Large intestine (tissue), 3 donors: ENCODE data around the gene PRRX2. TPM values are rescaled to one million over a fixed set of nuclear protein-coding genes. Genes with fewer than 3 reads are reported as not detected.

ENCODE experiments used
- DNase-seq, 2 donors: peaks; one replicate each; pipeline versions ENCODE4 v3.0.0 to v3.0.0-alpha.2; 2013
- H3K27ac ChIP-seq: one replicate; pipeline ENCODE4 v1.5.1; 2013; ENCODE audit warnings: low read length
- H3K27me3 ChIP-seq: 2 replicates; pipeline ENCODE4 v1.6.1; 2013; ENCODE audit warnings: low read length; ENCODE audit not compliant: control insufficient read depth, insufficient read depth
- H3K36me3 ChIP-seq: 2 replicates; pipeline ENCODE4 v1.6.1; 2013; ENCODE audit warnings: low read length; ENCODE audit not compliant: control insufficient read depth, insufficient read depth
- H3K4me1 ChIP-seq: one replicate; pipeline ENCODE4 v1.6.1; 2013; ENCODE audit warnings: low read length; ENCODE audit not compliant: control insufficient read depth, insufficient read depth
- H3K4me3 ChIP-seq: one replicate; pipeline ENCODE4 v1.5.1; 2013; ENCODE audit warnings: low read length
- H3K9me3 ChIP-seq: one replicate; pipeline ENCODE4 v1.6.1; 2013; ENCODE audit warnings: mild to moderate bottlenecking, low read depth, low read length, moderate library complexity; ENCODE audit not compliant: control insufficient read depth
- WGBS: methylation state at CpG from one replicate; pipeline ENCODE4 v1.1.5; 2013; ENCODE audit warnings: low lambda C conversion rate; ENCODE audit not compliant: insufficient coverage; 5-methylcytosine and 5-hydroxymethylcytosine counted together
- polyA plus RNA-seq: library from polyadenylated mRNA; unstranded; fragments of 120-200 nt; gene quantifications from one replicate; pipeline ENCODE4 v1.2.1, GENCODE V29; 2013

The PRRX2 gene
- polyA plus RNA-seq, 1 donor = 1.6 TPM

DNA sequence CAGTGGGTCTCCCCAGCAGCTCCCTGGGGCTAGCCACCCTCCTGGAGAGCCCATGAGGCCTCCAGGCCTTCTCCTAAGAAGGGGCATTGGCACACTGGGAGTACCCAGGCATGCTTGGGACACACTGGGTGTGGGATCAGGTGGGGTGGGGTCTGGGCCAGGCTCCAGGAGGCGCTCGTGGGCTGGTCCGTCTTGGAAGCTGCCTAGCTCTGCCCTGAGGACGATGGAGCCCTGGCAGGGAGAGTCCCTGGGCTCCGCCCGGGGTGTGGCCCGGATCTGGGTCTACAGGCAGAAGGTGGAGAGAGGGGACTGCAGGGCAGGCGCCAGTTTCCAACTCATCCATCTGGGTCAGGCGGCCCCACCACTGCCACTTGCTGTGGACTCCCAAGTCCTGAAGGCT lies 2.4 kb downstream of the PRRX2 start:
- WGBS = no CpG with 5 or more reads among the region's 9 CpGs
- no peak overlapping the region for H3K4me3 ChIP-seq
- no peak for DNase-seq
- no peaks in the 10 kb centered on the region for H3K36me3 ChIP-seq
- peaks cover 5% of the 10 kb centered on the region for H3K4me1 ChIP-seq
- H3K27ac ChIP-seq = no peak overlapping the region
- peaks cover 6% of the 10 kb centered on the region for H3K9me3 ChIP-seq
- H3K27me3 ChIP-seq = peaks cover 55% of the 10 kb centered on the region

DNA sequence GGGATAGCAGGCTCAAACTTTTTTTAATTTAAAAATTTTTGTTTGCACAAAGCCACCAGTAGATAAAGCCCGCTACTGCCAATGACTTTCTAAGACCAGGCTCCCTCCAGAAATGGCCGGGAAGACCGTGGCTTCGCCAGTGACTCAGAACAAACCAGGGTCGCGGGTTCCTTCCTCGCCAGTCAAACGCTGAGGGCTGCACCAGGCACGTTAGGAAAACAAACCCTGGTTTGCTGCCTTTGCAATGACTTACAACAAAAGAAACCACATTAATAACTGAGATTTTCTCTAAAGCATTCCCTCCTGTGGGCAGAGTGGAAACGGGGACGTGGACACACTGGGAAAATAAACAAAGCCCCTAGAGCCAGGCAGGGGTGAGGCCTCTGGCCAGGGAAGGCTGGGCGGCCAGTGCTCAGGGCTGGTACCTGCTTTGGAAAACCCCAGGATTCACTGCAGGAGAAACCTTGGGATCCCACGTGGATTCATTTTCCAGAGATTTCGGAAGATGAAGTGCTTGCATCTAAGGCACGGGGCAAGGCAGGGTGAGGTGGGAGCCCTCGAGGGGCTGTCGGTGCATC lies 3.8 kb downstream of the PRRX2 start:
- no peak overlapping the region for H3K27ac ChIP-seq
- no peak for DNase-seq
- whole genome bisulfite sequencing = no CpG with 5 or more reads among the region's 17 CpGs
- peaks cover 5% of the 10 kb centered on the region for H3K4me1 ChIP-seq
- H3K27me3 ChIP-seq = peaks cover 48% of the 10 kb centered on the region
- no peaks in the 10 kb centered on the region for H3K36me3 ChIP-seq
- H3K4me3 ChIP-seq = no peak overlapping the region
- H3K9me3 ChIP-seq = peaks cover 6% of the 10 kb centered on the region

DNA sequence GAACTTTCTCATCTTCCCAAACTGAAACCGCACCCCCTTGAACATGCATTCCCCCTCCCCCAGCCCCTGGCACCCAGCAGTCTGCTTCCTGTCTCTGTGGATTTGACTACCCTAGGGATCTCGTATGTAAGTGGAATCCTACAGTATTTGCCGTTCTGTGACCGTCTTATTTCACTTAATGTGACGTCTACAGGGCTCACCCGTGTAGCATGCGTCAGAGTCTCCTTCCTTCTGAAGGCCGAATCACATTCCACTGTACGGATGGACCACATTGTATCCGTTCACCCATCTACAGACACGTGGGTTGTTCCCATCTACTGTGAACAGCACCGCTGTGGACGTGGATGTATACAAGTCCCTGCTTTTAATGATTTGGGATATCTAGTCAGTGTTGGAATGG lies 4.5 kb downstream of the PRRX2 start:
- H3K27ac ChIP-seq = no peak overlapping the region
- H3K36me3 ChIP-seq = no peaks in the 10 kb centered on the region
- WGBS = no CpG with 5 or more reads among the region's 13 CpGs
- peaks cover 5% of the 10 kb centered on the region for H3K4me1 ChIP-seq
- no peak overlapping the region for H3K4me3 ChIP-seq
- peaks cover 6% of the 10 kb centered on the region for H3K9me3 ChIP-seq
- no peak for DNase-seq
- peaks cover 42% of the 10 kb centered on the region for H3K27me3 ChIP-seq

DNA sequence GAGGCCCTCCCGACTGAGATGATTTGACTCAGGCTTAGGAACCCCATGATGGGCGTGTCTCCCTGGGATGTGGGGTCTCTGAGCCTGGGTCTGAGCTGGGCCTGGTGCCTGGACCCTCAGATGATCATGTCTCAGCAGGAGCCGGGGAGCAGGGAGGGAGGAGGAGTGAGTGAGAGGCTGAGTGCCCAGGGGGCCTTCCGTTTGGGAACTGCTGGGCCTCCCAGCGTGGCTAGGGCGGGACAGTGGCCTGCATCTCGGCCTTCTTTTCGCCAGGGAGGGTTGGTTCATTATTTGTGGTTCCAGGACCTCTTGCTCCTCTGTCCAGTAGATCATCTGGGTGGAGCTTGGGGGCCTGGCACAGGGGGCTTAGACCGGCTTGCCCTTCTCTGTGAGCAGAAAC lies 5.6 kb downstream of the PRRX2 start:
- Histone ChIP-seq H3K9me3 (no peaks in the 10 kb centered on the region), H3K4me3 (no peak overlapping the region), H3K4me1 (peaks cover 5% of the 10 kb centered on the region), H3K36me3 (no peaks in the 10 kb centered on the region), H3K27me3 (peaks cover 46% of the 10 kb centered on the region), H3K27ac (no peak overlapping the region)
- no CpG with 5 or more reads among the region's 9 CpGs for WGBS
- no peak for DNase-seq

DNA sequence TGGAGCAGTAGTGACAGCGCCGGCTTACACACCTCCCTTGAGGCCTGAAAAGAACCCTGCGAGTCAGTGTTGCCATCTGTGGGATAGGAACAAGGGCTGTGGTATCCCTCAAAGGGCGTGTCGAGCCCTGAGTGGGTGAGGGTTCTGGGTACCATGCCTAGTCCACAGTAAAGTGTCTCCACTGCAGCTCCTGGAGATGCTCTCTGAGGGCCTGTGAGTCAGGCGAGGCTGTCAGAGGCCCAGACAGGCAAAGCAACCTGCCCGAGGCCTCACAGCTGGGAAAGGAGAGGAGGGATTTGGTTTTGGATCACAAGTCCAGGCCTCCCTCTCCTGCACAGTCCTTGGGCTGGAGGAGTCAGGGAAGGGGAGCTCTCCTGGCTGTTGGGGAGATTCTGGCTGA lies 6.1 kb downstream of the PRRX2 start:
- peaks cover under 1% of the 10 kb centered on the region for H3K4me1 ChIP-seq
- peaks cover 46% of the 10 kb centered on the region for H3K27me3 ChIP-seq
- H3K27ac ChIP-seq = no peak overlapping the region
- H3K36me3 ChIP-seq = no peaks in the 10 kb centered on the region
- WGBS = no CpG with 5 or more reads among the region's 7 CpGs
- no peak for DNase-seq
- H3K4me3 ChIP-seq = no peak overlapping the region
- no peaks in the 10 kb centered on the region for H3K9me3 ChIP-seq

DNA sequence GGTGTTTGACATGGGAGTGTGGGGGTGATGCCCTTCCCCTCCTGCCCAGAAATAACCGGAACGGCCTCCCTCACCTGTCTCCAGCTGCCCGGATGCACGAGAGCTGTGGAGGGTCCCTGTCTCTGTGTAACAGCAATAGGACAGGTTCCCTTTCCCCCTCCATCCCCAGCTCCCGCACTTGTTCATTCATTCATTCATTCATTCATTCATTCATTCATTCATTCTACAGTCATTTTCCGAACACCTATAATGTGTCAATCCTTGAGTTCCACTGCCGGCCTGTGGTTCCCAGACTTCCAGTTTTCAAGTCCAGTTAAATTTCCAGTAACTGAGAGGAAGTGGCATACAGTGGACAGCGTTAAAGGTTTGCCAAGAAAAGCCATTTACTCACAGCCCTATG lies 7.3 kb downstream of the PRRX2 start:
- DNase-seq = no peak
- Histone ChIP-seq H3K4me1 (no peaks in the 10 kb centered on the region), H3K27ac (no peak overlapping the region), H3K36me3 (no peaks in the 10 kb centered on the region), H3K9me3 (no peaks in the 10 kb centered on the region), H3K27me3 (peaks cover 45% of the 10 kb centered on the region), H3K4me3 (no peak overlapping the region)
- WGBS = no CpG with 5 or more reads among the region's 8 CpGs

DNA sequence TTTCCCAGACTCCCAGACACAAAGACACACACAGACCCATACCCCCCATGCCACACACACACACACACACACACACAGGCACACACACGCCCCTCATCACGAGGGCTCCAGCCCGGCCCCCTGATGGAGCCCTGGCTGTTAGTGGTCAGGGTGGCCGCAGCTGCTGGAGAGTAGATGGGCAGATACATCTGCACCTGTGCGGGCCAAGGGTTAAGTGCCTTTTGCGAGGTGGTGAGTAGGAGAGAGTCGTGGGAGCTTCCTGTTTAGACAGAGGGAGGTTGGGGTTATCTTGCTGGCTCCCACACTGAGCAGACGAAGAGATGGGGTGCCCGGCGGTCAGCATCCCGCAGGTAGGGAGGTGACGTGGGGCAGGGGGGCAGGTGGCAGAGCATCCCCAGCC lies 8.2 kb downstream of the PRRX2 start:
- WGBS = no CpG with 5 or more reads among the region's 12 CpGs
- Histone ChIP-seq H3K4me3 (no peak overlapping the region), H3K4me1 (no peaks in the 10 kb centered on the region), H3K9me3 (no peaks in the 10 kb centered on the region), H3K36me3 (no peaks in the 10 kb centered on the region), H3K27me3 (peaks cover 41% of the 10 kb centered on the region), H3K27ac (no peak overlapping the region)
- no peak for DNase-seq

DNA sequence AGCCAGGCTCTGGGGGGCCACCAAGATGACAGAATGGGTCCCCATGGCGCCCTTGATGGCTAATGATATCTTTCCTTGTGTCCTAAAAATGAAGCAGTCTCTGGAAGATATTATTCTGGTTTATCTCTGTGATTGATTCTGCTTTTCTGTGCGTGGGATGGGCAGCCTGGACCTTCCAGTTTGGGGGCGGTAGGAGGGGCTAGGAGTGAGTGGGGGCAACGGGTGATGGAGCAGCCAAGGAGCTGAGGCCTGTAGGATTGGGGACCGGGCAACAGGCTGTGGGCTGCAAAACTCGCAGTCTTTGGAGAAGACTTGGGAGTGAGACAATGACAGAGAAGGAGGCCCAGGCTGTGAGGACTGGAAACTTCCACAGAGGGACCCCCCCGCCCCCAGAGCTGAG lies 8.8 kb downstream of the PRRX2 start:
- WGBS = no CpG with 5 or more reads among the region's 7 CpGs
- DNase-seq = no peak
- Histone ChIP-seq H3K27ac (no peak overlapping the region), H3K4me1 (no peaks in the 10 kb centered on the region), H3K9me3 (no peaks in the 10 kb centered on the region), H3K4me3 (no peak overlapping the region), H3K27me3 (peaks cover 44% of the 10 kb centered on the region), H3K36me3 (no peaks in the 10 kb centered on the region)

DNA sequence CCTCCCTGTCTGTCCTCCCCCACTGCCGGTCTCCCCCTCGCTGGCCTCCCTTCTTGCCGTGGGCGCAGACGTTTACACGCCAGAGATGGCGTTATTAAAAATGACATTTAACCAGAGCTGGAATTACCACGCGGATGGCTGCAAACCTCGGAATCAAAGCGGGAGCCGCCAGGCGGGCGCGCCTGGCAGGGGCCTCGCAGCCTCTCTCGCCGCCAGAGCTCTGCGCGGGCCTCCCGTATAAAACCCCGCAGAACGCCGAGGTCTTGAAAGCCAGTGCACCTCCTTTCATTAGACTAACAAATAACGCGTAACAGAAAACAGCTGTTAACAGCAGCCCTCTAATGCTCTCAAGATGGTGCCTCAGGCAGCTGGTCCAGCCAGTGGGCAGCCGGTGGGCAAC lies 10.2 kb downstream of the PRRX2 start:
- Histone ChIP-seq H3K4me1 (no peaks in the 10 kb centered on the region), H3K36me3 (no peaks in the 10 kb centered on the region), H3K27me3 (peaks cover 41% of the 10 kb centered on the region), H3K4me3 (no peak overlapping the region), H3K9me3 (no peaks in the 10 kb centered on the region), H3K27ac (no peak overlapping the region)
- WGBS = no CpG with 5 or more reads among the region's 27 CpGs
- no peak for DNase-seq

DNA sequence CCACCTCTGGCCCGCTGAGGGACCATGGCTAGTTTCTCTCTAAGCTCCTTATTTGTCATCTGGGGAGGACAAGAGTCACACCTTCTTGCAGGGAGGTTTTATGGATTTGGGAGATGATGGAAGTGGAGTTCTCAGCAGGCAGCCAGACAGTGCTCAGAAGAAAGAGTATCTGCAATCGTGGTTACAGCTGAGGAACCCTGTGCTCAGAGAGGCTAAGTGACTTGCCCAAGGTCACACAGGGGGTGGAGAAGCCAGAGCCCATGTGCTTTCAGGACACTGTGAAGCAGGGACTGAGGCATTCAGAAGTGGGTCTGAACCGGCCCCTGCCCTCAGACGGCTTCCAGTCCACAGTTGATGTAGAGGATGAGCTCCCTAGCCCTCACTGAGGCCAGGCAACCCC lies 10.8 kb downstream of the PRRX2 start:
- whole genome bisulfite sequencing = no CpG with 5 or more reads among the region's 4 CpGs
- Histone ChIP-seq H3K4me3 (no peak overlapping the region), H3K27ac (no peak overlapping the region), H3K9me3 (no peaks in the 10 kb centered on the region), H3K27me3 (peaks cover 43% of the 10 kb centered on the region), H3K36me3 (no peaks in the 10 kb centered on the region), H3K4me1 (no peaks in the 10 kb centered on the region)
- DNase-seq = no peak

DNA sequence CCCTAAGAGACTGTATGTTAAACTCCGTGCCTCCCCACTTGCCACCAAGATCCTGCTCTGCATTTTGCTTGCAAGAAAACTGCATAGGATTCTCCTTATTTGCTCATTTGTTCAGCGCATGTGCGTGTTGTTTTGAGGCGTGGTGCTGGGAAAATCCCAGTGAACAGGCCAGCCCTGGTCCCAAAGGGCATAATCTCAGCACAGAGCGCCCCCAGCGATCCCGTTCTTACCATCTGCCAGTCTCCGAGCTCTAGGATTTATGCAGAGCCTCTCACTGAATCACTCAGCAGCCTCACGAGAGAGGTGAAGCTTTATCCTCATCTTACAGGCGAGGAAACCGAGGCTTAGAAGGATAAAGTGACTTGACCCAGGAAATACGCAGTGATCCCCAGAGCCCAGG lies 11.5 kb downstream of the PRRX2 start:
- no peak overlapping the region for H3K27ac ChIP-seq
- WGBS = no CpG with 5 or more reads among the region's 12 CpGs
- no peak overlapping the region for H3K4me3 ChIP-seq
- H3K36me3 ChIP-seq = no peaks in the 10 kb centered on the region
- H3K9me3 ChIP-seq = no peaks in the 10 kb centered on the region
- no peaks in the 10 kb centered on the region for H3K4me1 ChIP-seq
- no peak for DNase-seq
- H3K27me3 ChIP-seq = peaks cover 43% of the 10 kb centered on the region
